MM.1S (cell line): ENCODE measurements around the gene THRA.

Experiments
- DNase-seq: peaks from one replicate; pipeline ENCODE4 v3.0.0-alpha.2; 2015
- H2AFZ ChIP-seq: fragments of 300-600 bp; sonication (generic); 2 replicates; pipeline ENCODE4 v1.6.0; 2016; ENCODE audit warnings: antibody characterized with exemption, low read length
- H3F3A ChIP-seq: fragments of 300-600 bp; sonication (generic); 2 replicates; pipeline ENCODE4 v1.6.1; 2016; ENCODE audit warnings: mild to moderate bottlenecking, antibody characterized with exemption, low read length, moderate library complexity, mixed read lengths; ENCODE audit not compliant: insufficient read depth
- H3K27ac ChIP-seq: fragments of 300-600 bp; sonication (generic); 2 replicates; pipeline ENCODE4 v1.5.1; 2016; ENCODE audit warnings: mild to moderate bottlenecking, low read length
- H3K27me3 ChIP-seq: fragments of 300-600 bp; sonication (generic); replicated peaks from 2 replicates; pipeline ENCODE4 v1.6.0; 2016; ENCODE audit warnings: low read length; ENCODE audit not compliant: insufficient read depth
- H3K36me3 ChIP-seq: fragments of 300-600 bp; sonication (generic); replicated peaks from 2 replicates; pipeline ENCODE4 v1.6.1; 2016; ENCODE audit warnings: mild to moderate bottlenecking, low read length, mixed read lengths; ENCODE audit not compliant: insufficient read depth
- H3K4me1 ChIP-seq: fragments of 300-600 bp; sonication (generic); 2 replicates; pipeline ENCODE4 v1.6.1; 2016; ENCODE audit warnings: low read length, mixed read lengths
- H3K4me2 ChIP-seq: fragments of 300-600 bp; sonication (generic); 2 replicates; pipeline ENCODE4 v1.6.0; 2016; ENCODE audit warnings: low read depth, low read length
- H3K4me3 ChIP-seq: fragments of 300-600 bp; sonication (generic); 2 replicates; pipeline ENCODE4 v1.5.1; 2016; ENCODE audit warnings: low read length, mixed read lengths
- H3K79me2 ChIP-seq: fragments of 300-600 bp; sonication (generic); 2 replicates; pipeline ENCODE4 v1.6.1; 2016; ENCODE audit warnings: mixed run types, low read length, mixed read lengths
- H3K9ac ChIP-seq: fragments of 300-600 bp; sonication (generic); 2 replicates; pipeline ENCODE4 v1.6.1; 2016; ENCODE audit warnings: low read length, mixed read lengths
- H3K9me2 ChIP-seq: fragments of 300-600 bp; sonication (generic); replicated peaks from 2 replicates; pipeline ENCODE4 v1.6.1; 2016; ENCODE audit warnings: mild to moderate bottlenecking, low read length, mixed read lengths; ENCODE audit not compliant: insufficient read depth
- H3K9me3 ChIP-seq: fragments of 300-600 bp; sonication (generic); replicated peaks from 2 replicates; pipeline ENCODE4 v1.6.1; 2016; ENCODE audit warnings: mild to moderate bottlenecking, low read length, mixed read lengths; ENCODE audit not compliant: insufficient read depth
- H4K20me1 ChIP-seq: fragments of 300-600 bp; sonication (generic); 2 replicates; pipeline ENCODE4 v1.6.1; 2016; ENCODE audit warnings: mild to moderate bottlenecking, low read length, moderate library complexity, mixed read lengths; ENCODE audit not compliant: insufficient read depth
- EZH2 ChIP-seq: fragments of 300-600 bp; sonication (generic); optimal IDR thresholded peaks from 2 replicates; pipeline ENCODE3; 2017; ENCODE audit warnings: low read depth, mild to moderate bottlenecking, antibody characterized with exemption, low read length, mixed read lengths
- EZH2phosphoT487 ChIP-seq: fragments of 300-600 bp; sonication (generic); IDR thresholded peaks from 2 replicates; pipeline ENCODE4 v1.6.1; 2018; ENCODE audit warnings: antibody characterized with exemption, low read length
- TF ChIP-seq, protein P1 (sequence below): fragments of 300-600 bp; sonication (generic); IDR thresholded peaks from 2 replicates; pipeline ENCODE4 v1.5.1; 2016; ENCODE audit warnings: antibody characterized with exemption, low read length, mixed read lengths

The THRA gene

DNA sequence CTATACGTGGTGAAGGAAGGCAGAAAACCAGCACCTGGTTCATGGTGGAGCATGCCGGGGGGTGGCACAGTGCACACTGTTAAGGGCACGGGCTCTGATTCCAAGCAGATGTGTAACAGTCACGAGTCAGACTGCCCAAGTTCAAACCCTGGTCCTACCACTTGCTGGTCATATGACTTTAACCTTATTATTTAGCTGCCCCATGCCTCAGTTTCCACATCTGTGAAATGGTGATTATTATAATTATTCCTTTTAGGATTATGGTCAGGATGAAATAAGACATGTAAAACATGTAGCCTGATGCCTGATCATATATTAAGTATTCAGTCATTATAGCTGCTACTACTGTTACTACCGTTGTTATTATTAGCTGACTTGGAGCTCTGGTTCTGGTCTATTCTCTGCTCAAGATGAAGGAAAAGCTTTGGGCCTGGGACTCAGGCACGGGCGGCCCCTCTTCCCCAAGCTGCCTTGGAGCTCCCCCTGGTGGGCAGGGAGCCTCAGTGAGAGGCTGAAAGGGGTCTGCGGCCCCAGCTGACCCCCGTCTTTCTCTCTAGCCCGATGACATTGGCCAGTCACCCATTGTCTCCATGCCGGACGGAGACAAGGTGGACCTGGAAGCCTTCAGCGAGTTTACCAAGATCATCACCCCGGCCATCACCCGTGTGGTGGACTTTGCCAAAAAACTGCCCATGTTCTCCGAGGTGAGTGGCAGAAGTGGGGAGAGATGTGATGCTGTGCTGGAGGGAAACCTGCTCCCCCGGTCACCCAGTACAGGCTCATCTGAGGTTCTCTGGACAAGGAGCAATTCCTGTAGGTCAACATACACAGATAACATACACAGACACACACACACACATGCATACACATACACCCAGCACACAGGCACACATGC is 23.6 kb downstream of the THRA start:
- H3F3A ChIP-seq, result no peaks in the 10 kb centered on the region
- no peaks in the 10 kb centered on the region for H3K4me1 ChIP-seq
- peak; percentile 34 for DNase-seq
- H3K36me3 ChIP-seq, result no peaks in the 10 kb centered on the region
- H3K79me2 ChIP-seq, result no peaks in the 10 kb centered on the region
- H3K9me3 ChIP-seq, result no peaks in the 10 kb centered on the region
- no peak overlapping the region for H2AFZ ChIP-seq
- H4K20me1 ChIP-seq, result no peaks in the 10 kb centered on the region
- no peaks in the 10 kb centered on the region for H3K27me3 ChIP-seq
- no peak overlapping the region for H3K27ac ChIP-seq
- no peaks in the 10 kb centered on the region for H3K9me2 ChIP-seq
- H3K4me3 ChIP-seq, result no peak overlapping the region
- H3K4me2 ChIP-seq, result no peak overlapping the region
- TF ChIP-seq, protein P1, sequence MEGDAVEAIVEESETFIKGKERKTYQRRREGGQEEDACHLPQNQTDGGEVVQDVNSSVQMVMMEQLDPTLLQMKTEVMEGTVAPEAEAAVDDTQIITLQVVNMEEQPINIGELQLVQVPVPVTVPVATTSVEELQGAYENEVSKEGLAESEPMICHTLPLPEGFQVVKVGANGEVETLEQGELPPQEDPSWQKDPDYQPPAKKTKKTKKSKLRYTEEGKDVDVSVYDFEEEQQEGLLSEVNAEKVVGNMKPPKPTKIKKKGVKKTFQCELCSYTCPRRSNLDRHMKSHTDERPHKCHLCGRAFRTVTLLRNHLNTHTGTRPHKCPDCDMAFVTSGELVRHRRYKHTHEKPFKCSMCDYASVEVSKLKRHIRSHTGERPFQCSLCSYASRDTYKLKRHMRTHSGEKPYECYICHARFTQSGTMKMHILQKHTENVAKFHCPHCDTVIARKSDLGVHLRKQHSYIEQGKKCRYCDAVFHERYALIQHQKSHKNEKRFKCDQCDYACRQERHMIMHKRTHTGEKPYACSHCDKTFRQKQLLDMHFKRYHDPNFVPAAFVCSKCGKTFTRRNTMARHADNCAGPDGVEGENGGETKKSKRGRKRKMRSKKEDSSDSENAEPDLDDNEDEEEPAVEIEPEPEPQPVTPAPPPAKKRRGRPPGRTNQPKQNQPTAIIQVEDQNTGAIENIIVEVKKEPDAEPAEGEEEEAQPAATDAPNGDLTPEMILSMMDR, result peak; percentile 79
- TF ChIP-seq EZH2, result no peak
- H3K9ac ChIP-seq, result no peak overlapping the region

DNA sequence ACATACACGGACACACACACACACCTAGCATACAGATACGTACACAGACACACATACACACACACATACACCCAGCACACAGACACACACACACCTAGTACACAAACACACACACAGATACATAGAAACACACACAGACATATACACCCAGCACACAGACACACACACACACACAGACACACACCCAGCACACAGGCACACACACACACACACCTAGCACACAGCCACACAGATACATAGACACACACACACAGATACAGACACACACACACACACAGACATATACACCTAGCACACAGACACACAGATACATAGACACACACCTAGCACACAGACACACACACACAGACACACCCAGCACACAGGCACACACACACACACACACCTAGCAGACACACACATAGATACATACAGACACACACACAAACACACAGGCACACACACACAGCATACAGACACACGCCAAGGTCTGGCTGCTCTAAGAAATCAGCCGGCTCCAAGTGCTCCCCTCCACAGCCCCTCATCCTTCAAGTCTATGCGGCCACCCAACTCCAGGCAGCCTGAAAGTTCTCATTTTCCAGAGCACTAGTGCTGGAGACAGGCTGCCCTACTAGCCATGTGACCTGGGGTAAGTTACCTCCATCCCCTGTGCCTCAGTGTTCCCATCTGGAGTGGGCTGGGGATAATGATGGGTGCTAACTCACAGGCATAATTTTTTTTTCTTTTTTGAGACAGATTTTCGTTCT is 24.5 kb downstream of the THRA start:
- Histone ChIP-seq H3K9me2 (no peaks in the 10 kb centered on the region), H3K4me2 (no peak overlapping the region), H2AFZ (no peak overlapping the region), H3F3A (no peaks in the 10 kb centered on the region), H3K4me1 (no peaks in the 10 kb centered on the region), H3K9ac (no peak overlapping the region), H3K27ac (no peak overlapping the region), H4K20me1 (no peaks in the 10 kb centered on the region), H3K36me3 (no peaks in the 10 kb centered on the region), H3K27me3 (no peaks in the 10 kb centered on the region), H3K9me3 (no peaks in the 10 kb centered on the region), H3K4me3 (no peak overlapping the region), H3K79me2 (no peaks in the 10 kb centered on the region)
- TF ChIP-seq EZH2phosphoT487 (no peak), EZH2 (no peak)
- TF ChIP-seq, protein P1, result no peak
- DNase-seq, result no peak

DNA sequence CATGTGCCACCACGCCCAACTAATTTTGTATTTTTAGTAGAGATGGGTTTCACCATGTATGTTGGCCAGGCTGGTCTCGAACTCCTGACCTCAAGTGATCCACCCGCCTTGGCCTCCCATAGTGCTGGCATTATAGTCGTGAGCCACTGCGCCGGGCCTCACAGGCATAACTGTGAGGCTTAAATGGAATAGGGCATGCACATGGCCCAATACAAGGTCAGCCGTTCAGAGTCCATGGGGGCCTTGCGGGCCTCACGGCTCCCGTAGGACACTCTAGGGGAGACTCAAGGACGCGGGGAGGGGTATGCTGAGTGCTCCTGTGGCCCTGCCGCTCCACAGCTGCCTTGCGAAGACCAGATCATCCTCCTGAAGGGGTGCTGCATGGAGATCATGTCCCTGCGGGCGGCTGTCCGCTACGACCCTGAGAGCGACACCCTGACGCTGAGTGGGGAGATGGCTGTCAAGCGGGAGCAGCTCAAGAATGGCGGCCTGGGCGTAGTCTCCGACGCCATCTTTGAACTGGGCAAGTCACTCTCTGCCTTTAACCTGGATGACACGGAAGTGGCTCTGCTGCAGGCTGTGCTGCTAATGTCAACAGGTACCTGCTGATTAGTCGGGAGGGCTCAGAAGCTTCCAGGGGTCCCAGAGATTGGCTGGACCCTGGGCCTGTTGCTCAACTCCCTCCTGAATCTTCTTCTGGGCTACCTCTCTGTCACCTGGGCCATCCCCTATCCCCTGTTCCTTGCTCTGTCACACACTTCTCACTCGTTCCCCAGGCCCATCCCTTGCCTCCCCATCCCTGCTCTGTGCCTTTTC is 25.3 kb downstream of the THRA start:
- no peaks in the 10 kb centered on the region for H3K9me2 ChIP-seq
- H3K4me3 ChIP-seq, result no peak overlapping the region
- no peaks in the 10 kb centered on the region for H3K36me3 ChIP-seq
- no peak for TF ChIP-seq EZH2phosphoT487
- TF ChIP-seq, protein P1, result no peak
- TF ChIP-seq EZH2, result no peak
- no peak overlapping the region for H3K4me2 ChIP-seq
- H3K27ac ChIP-seq, result no peak overlapping the region
- no peaks in the 10 kb centered on the region for H3K27me3 ChIP-seq
- no peaks in the 10 kb centered on the region for H3F3A ChIP-seq
- H3K4me1 ChIP-seq, result no peaks in the 10 kb centered on the region
- no peaks in the 10 kb centered on the region for H3K79me2 ChIP-seq
- no peaks in the 10 kb centered on the region for H3K9me3 ChIP-seq
- H4K20me1 ChIP-seq, result no peaks in the 10 kb centered on the region
- no peak overlapping the region for H3K9ac ChIP-seq
- no peak overlapping the region for H2AFZ ChIP-seq
- DNase-seq, result no peak
